Adrenal gland (tissue), 12 donors: Measurements from ENCODE around the gene GALNT18. TPM values are rescaled to one million over a fixed set of nuclear protein-coding genes. Genes with fewer than 3 reads are reported as not detected.

ENCODE experiments used
- DNase-seq, 7 donors: peaks; one replicate each; pipeline ENCODE4 v3.0.0-alpha.2; 2019 to 2020
- H3K27ac ChIP-seq, 5 donors: fragments of 200-600 bp; sonication (generic) in 4 of 5; 1 replicate in 3 of 5; 2 replicates in 2 of 5; pipeline versions ENCODE4 v1.5.1 to v1.8.0; 2016 to 2020; ENCODE audit warnings: mild to moderate bottlenecking in 1 of 5
- H3K27me3 ChIP-seq: fragments of 200-600 bp; 2 replicates; pipeline ENCODE4 v1.8.0; 2021
- H3K36me3 ChIP-seq, 2 donors: fragments of 200-600 bp; replicated peaks in 1 of 2; 1 replicate in 1 of 2; 2 replicates in 1 of 2; pipeline versions ENCODE4 v1.5.1 to v1.8.0; 2018 to 2022
- H3K4me1 ChIP-seq, 2 donors: fragments of 200-600 bp; replicated peaks in 1 of 2; 1 replicate in 1 of 2; 2 replicates in 1 of 2; pipeline versions ENCODE4 v1.5.1 to v1.8.0; 2018 to 2021
- H3K4me3 ChIP-seq, 4 donors: fragments of 200-600 bp; sonication (generic) in 3 of 4; one replicate each; pipeline ENCODE4 v1.5.1; 2016 to 2018
- H3K9me3 ChIP-seq, 3 donors: fragments of 200-600 bp; sonication (generic) in 1 of 3; replicated peaks in 1 of 3; 1 replicate in 2 of 3; 2 replicates in 1 of 3; pipeline versions ENCODE4 v1.5.1 to v1.8.0; 2016 to 2021
- CTCF ChIP-seq, 6 experiments: fragments of 450-650 bp in 4 of 6; fragments of 200-600 bp in 2 of 6; sonication (generic) in 1 of 6; IDR thresholded peaks; 1 replicate in 5 of 6; 2 replicates in 1 of 6; pipeline versions ENCODE4 v1.5.1 to v1.8.0; 2016 to 2021; ENCODE audit warnings: antibody characterized with exemption in 6 of 6, mild to moderate bottlenecking in 2 of 6, moderate library complexity in 1 of 6
- POLR2A ChIP-seq, 2 donors: fragments of 450-650 bp; IDR thresholded peaks; one replicate each; pipeline ENCODE4 v1.6.1; 2017; ENCODE audit warnings: antibody characterized with exemption in 2 of 2, mild to moderate bottlenecking in 2 of 2, moderate library complexity in 1 of 2
- WGBS, 4 donors: extraction: QIAGEN DNeasy Blood & Tissue Kit in 2 of 4; methylation state at CpG; one replicate each; pipeline versions ENCODE4 v1.1.5 to v1.1.7; 2013 to 2017; 5-methylcytosine and 5-hydroxymethylcytosine counted together
- intact Hi-C, 2 donors: fragments of 100-400 bp; cut with DNase I; formaldehyde crosslinking; loops; one replicate each; pipeline versions ENCODE4 v1.14.1 to v1.15.0; 2022 to 2023
- polyA plus RNA-seq, 3 donors: library from polyadenylated mRNA; stranded (reverse); fragments of 200-250 nt in 2 of 3; fragments of 350-450 nt in 1 of 3; fragmentation: Illumina TruSeq in 1 of 3; extraction: RNeasy Lipid Tissue Mini Kit (QIAGEN cat#74804) in 1 of 3; gene quantifications; one replicate each; pipeline ENCODE4 v1.2.3, GENCODE V29; 2013 to 2014
- total RNA-seq, 9 donors: library from RNA; depleted of rRNA in 4 of 9; stranded (reverse); fragments of >200 nt in 4 of 9; fragments of 120-200 nt in 1 of 9; fragmentation: NEBNext Ultra II Directional in 1 of 9; extraction: Animal tissue kit (Norgen Biotek cat#: 25700) in 1 of 9; gene quantifications; one replicate each; pipeline versions ENCODE4 v1.1.0 to v1.2.4, GENCODE V29; 2013 to 2023
- donor health status: healthy with polysubstance abuse.
- donor health status: Bipolar disorder and iron deficiency.
- donor health status: DM: yes; HTN: yes; CAD: no.
- donor health status: DM: no; HTN: no; CAD: no.
- donor health status: DM: no; HTN: no; CAD: no.
- donor health status: DM: yes; HTN: yes; CAD: no.

Gene GALNT18
- total and polyA plus RNA-seq, 12 donors = 1.4 to 15.1 (median 6.4) TPM

GRCh38 chr11:11472106-11472505 lies 149.7 kb downstream of the GALNT18 start:
- 44 to 79% (median 74%) methylated on average over 2 of the region's 2 CpGs for WGBS, 4 donors
- H3K4me3 ChIP-seq = no peak overlapping the region
- H3K27ac ChIP-seq = no peak overlapping the region
- no peak for DNase-seq
- H3K4me1 ChIP-seq = no peaks in the 10 kb centered on the region
- H3K27me3 ChIP-seq = no peaks in the 10 kb centered on the region
- H3K9me3 ChIP-seq = no peaks in the 10 kb centered on the region
- intact Hi-C loops = no loop called here
- H3K36me3 ChIP-seq = no peaks in the 10 kb centered on the region
- TF ChIP-seq POLR2A (IDR thresholded peaks at IDR 0.05) (no peak), CTCF (IDR thresholded peaks at IDR 0.05) (no peak)

- no peaks in the 10 kb centered on the region for H3K9me3 ChIP-seq
- TF ChIP-seq POLR2A (IDR thresholded peaks at IDR 0.05) (no peak), CTCF (IDR thresholded peaks at IDR 0.05) (no peak)
- H3K36me3 ChIP-seq = no peaks in the 10 kb centered on the region
- intact Hi-C loops = no loop called here
- no peaks in the 10 kb centered on the region for H3K4me1 ChIP-seq
- WGBS, 4 donors = 65 to 89% (median 76%) methylated on average over 4 of the region's 4 CpGs
- no peak for DNase-seq
- H3K4me3 ChIP-seq = no peak overlapping the region
- no peaks in the 10 kb centered on the region for H3K27me3 ChIP-seq
- H3K27ac ChIP-seq = no peak overlapping the region
These were observed 150.6 kb downstream of the GALNT18 start for GRCh38 chr11:11471201-11471600.

- Histone ChIP-seq H3K27ac (no peak overlapping the region), H3K27me3 (no peaks in the 10 kb centered on the region), H3K9me3 (no peaks in the 10 kb centered on the region), H3K4me1 (peaks cover 0 to under 1% of the 10 kb centered on the region in 2 donors), H3K36me3 (no peaks in the 10 kb centered on the region), H3K4me3 (no peak overlapping the region)
- intact Hi-C loops = no loop called here
- WGBS, 4 donors = 74 to 87% (median 81%) methylated on average over 6 of the region's 6 CpGs
- DNase-seq = no peak
- TF ChIP-seq POLR2A (IDR thresholded peaks at IDR 0.05) (no peak), CTCF (IDR thresholded peaks at IDR 0.05) (no peak)
These were observed 152.9 kb downstream of the GALNT18 start for GRCh38 chr11:11468954-11469353.

- TF ChIP-seq POLR2A (IDR thresholded peaks at IDR 0.05) = no peak
- TF ChIP-seq CTCF (IDR thresholded peaks at IDR 0.05) = no peak
- Histone ChIP-seq H3K4me1 (peaks cover 0 to 2% of the 10 kb centered on the region in 2 donors), H3K4me3 (no peak overlapping the region), H3K36me3 (no peaks in the 10 kb centered on the region), H3K9me3 (no peaks in the 10 kb centered on the region), H3K27ac (no peak overlapping the region), H3K27me3 (no peaks in the 10 kb centered on the region)
- DNase-seq = no peak
- WGBS, 4 donors = 82 to 97% (median 90%) methylated on average over 3 to 4 of the region's 4 CpGs
- intact Hi-C loops = no loop called here
These were observed 154.5 kb downstream of the GALNT18 start for GRCh38 chr11:11467312-11467711.
